HCT116 (cell line): Measurements from ENCODE around the gene CARMIL1. TPM values are rescaled to one million over a fixed set of nuclear protein-coding genes. Genes with fewer than 3 reads are reported as not detected.

Source experiments
- ATAC-seq: fragments of 200-7000 bp; cut with Tn5 transposase; 2 replicates; pipeline ENCODE4 v1.9.1; 2020; ENCODE audit warnings: mild to moderate bottlenecking, moderate library complexity
- BruUV-seq: library from RNA; stranded (reverse); fragments of 400-500 nt; replicated peaks from 2 replicates; lab custom pipeline; 2021; lab: Mats Ljungman, UMichigan
- CTCF ChIA-PET: fragments of 300-600 bp; sonication (Branson Sonifier 250); formaldehyde crosslinking; loops from one replicate; lab custom pipeline; 2021; ENCODE audit warnings: antibody characterized with exemption; lab: Charles Lee
- POLR2A ChIA-PET: fragments of 300-600, 350-600 bp; sonication (Branson Sonifier 250); formaldehyde crosslinking; loops from one replicate; lab custom pipeline; 2021; ENCODE audit warnings: antibody characterized with exemption; lab: Charles Lee
- RAD21 ChIA-PET, 2 experiments: fragments of 300-600 bp; sonication (Branson Sonifier 250); formaldehyde crosslinking; loops; one replicate each; lab custom pipeline; 2023; ENCODE audit warnings: low total read pairs in 2 of 2; ENCODE audit not compliant: uncharacterized antibody in 2 of 2, unreplicated experiment in 2 of 2, low non-redundant PET in 1 of 2; lab: Charles Lee
- DNase-seq: peaks from one replicate; pipeline ENCODE4 v3.0.0-alpha.2; 2010; ENCODE audit warnings: low read depth, low spot score
- H2AFZ ChIP-seq: fragments of 200-600 bp; shearing (Covaris generic), sonication (generic); 2 replicates; pipeline ENCODE4 v1.6.1; 2017; ENCODE audit warnings: low read depth, mixed run types, mixed read lengths, antibody characterized with exemption, low read length; ENCODE audit not compliant: poor library complexity, severe bottlenecking
- H3K27ac ChIP-seq: 2 replicates; pipeline ENCODE4 v1.5.1; 2012; ENCODE audit warnings: low read depth, low read length
- H3K27me3 ChIP-seq: fragments of 200-600 bp; sonication (generic); 2 replicates; pipeline ENCODE4 v1.6.1; 2016; ENCODE audit warnings: mixed run types, low read length, mixed read lengths; ENCODE audit not compliant: insufficient read depth
- H3K36me3 ChIP-seq, 2 experiments: fragments of 200-500 bp in 1 of 2; fragments of 200-600 bp in 1 of 2; sonication (Bioruptor generic) in 1 of 2; sonication (generic) in 1 of 2; 2 replicates each; pipeline versions ENCODE4 v1.5.1 to v1.6.1; 2014 to 2016; ENCODE audit warnings: low read length in 2 of 2, inconsistent platforms in 1 of 2, mixed read lengths in 1 of 2, mixed run types in 1 of 2; ENCODE audit not compliant: insufficient read depth in 2 of 2, control insufficient read depth in 1 of 2
- H3K4me1 ChIP-seq, 2 experiments: fragments of 200-600 bp in 1 of 2; sonication (generic) in 1 of 2; 2 replicates each; pipeline versions ENCODE4 v1.5.1 to v1.6.1; 2012 to 2017; ENCODE audit warnings: low read length in 2 of 2, inconsistent platforms in 1 of 2, mild to moderate bottlenecking in 1 of 2, mixed read lengths in 1 of 2, mixed run types in 1 of 2, moderate library complexity in 1 of 2; ENCODE audit not compliant: insufficient read depth in 2 of 2, control insufficient read depth in 1 of 2
- H3K4me2 ChIP-seq: fragments of 200-600 bp; sonication (generic); 2 replicates; pipeline ENCODE4 v1.6.1; 2017; ENCODE audit warnings: mixed run types, low read length, mixed read lengths
- H3K4me3 ChIP-seq, 2 experiments: fragments of 200-600 bp in 1 of 2; sonication (generic) in 1 of 2; replicated peaks in 1 of 2; 2 replicates each; pipeline ENCODE4 v1.5.1; 2011 to 2016; ENCODE audit warnings: low read length in 2 of 2, control low read depth in 1 of 2, low read depth in 1 of 2, mild to moderate bottlenecking in 1 of 2, mixed read lengths in 1 of 2, mixed run types in 1 of 2
- H3K79me2 ChIP-seq: fragments of 200-600 bp; sonication (generic); 2 replicates; pipeline ENCODE4 v1.6.1; 2017; ENCODE audit warnings: mild to moderate bottlenecking, mixed run types, low read length, moderate library complexity, mixed read lengths; ENCODE audit not compliant: insufficient read depth
- H3K9ac ChIP-seq: fragments of 200-600 bp; sonication (generic); 2 replicates; pipeline ENCODE4 v1.6.1; 2016; ENCODE audit warnings: low read length, mixed read lengths
- H3K9me2 ChIP-seq: fragments of 200-600 bp; sonication (generic), shearing (Covaris generic); 2 replicates; pipeline ENCODE4 v1.6.1; 2017; ENCODE audit warnings: mixed run types, mild to moderate bottlenecking, moderate library complexity; ENCODE audit not compliant: insufficient read depth
- H3K9me3 ChIP-seq, 2 experiments: fragments of 200-500 bp in 1 of 2; fragments of 200-600 bp in 1 of 2; sonication (Bioruptor generic) in 1 of 2; sonication (generic) in 1 of 2; 2 replicates each; pipeline ENCODE4 v1.6.1; 2014 to 2017; ENCODE audit warnings: low read length in 2 of 2, mixed read lengths in 2 of 2, inconsistent platforms in 1 of 2, low read depth in 1 of 2, mild to moderate bottlenecking in 1 of 2, mixed run types in 1 of 2, moderate library complexity in 1 of 2; ENCODE audit not compliant: control insufficient read depth in 1 of 2, insufficient read depth in 1 of 2
- H4K20me1 ChIP-seq: fragments of 200-600 bp; sonication (generic), shearing (Covaris generic); 2 replicates; pipeline ENCODE4 v1.6.1; 2017; ENCODE audit warnings: mixed run types, mild to moderate bottlenecking, moderate library complexity; ENCODE audit not compliant: insufficient read depth
- CEBPB ChIP-seq: IDR thresholded peaks from 2 replicates; pipeline ENCODE4 v1.6.1; 2012; ENCODE audit warnings: low read depth
- ELF1 ChIP-seq: IDR thresholded peaks from 2 replicates; pipeline ENCODE4 v1.6.1; 2012; ENCODE audit warnings: low read depth, borderline replicate concordance
- EZH2 ChIP-seq: fragments of 200-600 bp; sonication (generic); IDR thresholded peaks from 2 replicates; pipeline ENCODE4 v1.6.1; 2017; ENCODE audit warnings: antibody characterized with exemption, mixed run types
- FOSL1 ChIP-seq: IDR thresholded peaks from 2 replicates; pipeline ENCODE4 v1.6.1; 2012; ENCODE audit warnings: low read depth
- JUND ChIP-seq: IDR thresholded peaks from 2 replicates; pipeline ENCODE4 v1.6.1; 2012
- POLR2A ChIP-seq: IDR thresholded peaks from 2 replicates; pipeline ENCODE4 v1.7.0; 2011; ENCODE audit warnings: borderline replicate concordance; ENCODE audit not compliant: insufficient read depth, insufficient read length; ENCODE audit errors: extremely low read depth
- SP1 ChIP-seq: IDR thresholded peaks from 2 replicates; pipeline ENCODE4 v1.6.1; 2012; ENCODE audit warnings: low read depth
- TCF7L2 ChIP-seq: IDR thresholded peaks from 2 replicates; pipeline ENCODE4 v1.7.0; 2011; ENCODE audit warnings: borderline replicate concordance, inconsistent platforms; ENCODE audit not compliant: insufficient read depth, insufficient read length; ENCODE audit errors: extremely low read depth
- ZFX ChIP-seq: fragments of 450-650 bp; IDR thresholded peaks from 2 replicates; pipeline ENCODE4 v1.6.1; 2017
- ZNF274 ChIP-seq: fragments of 200-500 bp; sonication (Bioruptor generic); IDR thresholded peaks from 2 replicates; pipeline ENCODE4 v1.6.1; 2014; ENCODE audit warnings: mild to moderate bottlenecking, low read depth, low read length, inconsistent platforms
- intact Hi-C: fragments of 100-400 bp; cut with micrococcal nuclease; formaldehyde crosslinking; loops from 2 replicates; pipeline ENCODE4 v1.10.0; 2022
- total RNA-seq: library from RNA; stranded (reverse); gene quantifications from one replicate; pipeline ENCODE4 v1.2.1, GENCODE V29; 2021; ENCODE audit not compliant: unreplicated experiment
- TF ChIP-seq, protein P1 (sequence below): IDR thresholded peaks from 2 replicates; pipeline ENCODE4 v1.6.1; 2011; ENCODE audit warnings: mild to moderate bottlenecking, low read length, moderate library complexity; ENCODE audit not compliant: insufficient replicate concordance; ENCODE audit errors: extremely low read depth

CARMIL1 gene
- total RNA-seq, 1 experiment from 2014 or later: 21.7 TPM

DNA sequence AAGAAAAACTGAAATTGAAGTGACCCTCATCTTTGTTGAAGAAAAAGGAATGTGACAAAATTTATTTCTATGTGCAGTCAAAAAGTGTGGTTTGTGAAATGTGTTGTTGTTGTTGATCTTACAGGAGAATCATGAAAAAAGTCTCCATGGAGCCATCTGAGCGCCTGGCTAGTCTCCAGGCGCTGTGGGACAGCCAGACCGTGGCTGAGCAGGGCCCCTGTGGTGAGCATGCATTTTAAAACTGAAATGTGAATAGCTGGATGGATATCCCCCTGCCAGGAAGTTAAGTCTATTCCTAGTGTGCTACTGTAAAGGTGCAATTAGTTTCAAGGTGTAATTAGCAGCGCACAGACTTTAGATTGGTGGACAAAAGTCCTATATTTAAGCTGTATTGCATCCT, 170.6 kb downstream of the CARMIL1 start:
- H3K27ac ChIP-seq: no peak overlapping the region
- H3K4me2 ChIP-seq: no peak overlapping the region
- no peaks in the 10 kb centered on the region for H3K27me3 ChIP-seq
- TF ChIP-seq FOSL1 (no peak), TCF7L2 (no peak), ELF1 (no peak), JUND (no peak), POLR2A (no peak), ZFX (no peak)
- POLR2A ChIA-PET: no interaction called here
- intact Hi-C loops: no loop called here
- H3K9ac ChIP-seq: no peak overlapping the region
- 0 out of 4 replicates have a peak, but pooled peaks cover 0 to 3% of the 10 kb centered on the region in 2 experiments for H3K9me3 ChIP-seq
- BruUV-seq: no TSS peak
- ATAC-seq (no peak), DNase-seq (no peak)
- H2AFZ ChIP-seq: no peak overlapping the region
- H3K79me2 ChIP-seq: no peaks in the 10 kb centered on the region
- CTCF ChIA-PET: no interaction called here
- no peaks in the 10 kb centered on the region for H3K36me3 ChIP-seq
- no peaks in the 10 kb centered on the region for H3K4me1 ChIP-seq
- RAD21 ChIA-PET: no interaction called here
- H3K9me2 ChIP-seq: no peaks in the 10 kb centered on the region
- H4K20me1 ChIP-seq: no peaks in the 10 kb centered on the region
- H3K4me3 ChIP-seq: no peak overlapping the region

- no peak overlapping the region for H3K4me3 ChIP-seq
- DNase-seq (no peak), ATAC-seq (no peak)
- no TSS peak for BruUV-seq
- H3K27ac ChIP-seq: no peak overlapping the region
- no peak for TF ChIP-seq ELF1
- TF ChIP-seq SP1: no peak
- TF ChIP-seq EZH2: no peak
- TF ChIP-seq FOSL1: no peak
- TF ChIP-seq CEBPB: no peak
- no peak for TF ChIP-seq ZNF274
- TF ChIP-seq, protein P1, sequence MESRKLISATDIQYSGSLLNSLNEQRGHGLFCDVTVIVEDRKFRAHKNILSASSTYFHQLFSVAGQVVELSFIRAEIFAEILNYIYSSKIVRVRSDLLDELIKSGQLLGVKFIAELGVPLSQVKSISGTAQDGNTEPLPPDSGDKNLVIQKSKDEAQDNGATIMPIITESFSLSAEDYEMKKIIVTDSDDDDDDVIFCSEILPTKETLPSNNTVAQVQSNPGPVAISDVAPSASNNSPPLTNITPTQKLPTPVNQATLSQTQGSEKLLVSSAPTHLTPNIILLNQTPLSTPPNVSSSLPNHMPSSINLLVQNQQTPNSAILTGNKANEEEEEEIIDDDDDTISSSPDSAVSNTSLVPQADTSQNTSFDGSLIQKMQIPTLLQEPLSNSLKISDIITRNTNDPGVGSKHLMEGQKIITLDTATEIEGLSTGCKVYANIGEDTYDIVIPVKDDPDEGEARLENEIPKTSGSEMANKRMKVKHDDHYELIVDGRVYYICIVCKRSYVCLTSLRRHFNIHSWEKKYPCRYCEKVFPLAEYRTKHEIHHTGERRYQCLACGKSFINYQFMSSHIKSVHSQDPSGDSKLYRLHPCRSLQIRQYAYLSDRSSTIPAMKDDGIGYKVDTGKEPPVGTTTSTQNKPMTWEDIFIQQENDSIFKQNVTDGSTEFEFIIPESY: no peak
- no peaks in the 10 kb centered on the region for H3K36me3 ChIP-seq
- no peaks in the 10 kb centered on the region for H3K4me1 ChIP-seq
- H4K20me1 ChIP-seq: no peaks in the 10 kb centered on the region
- no peaks in the 10 kb centered on the region for H3K27me3 ChIP-seq
- POLR2A ChIA-PET: no interaction called here
- RAD21 ChIA-PET: no interaction called here
- no peak overlapping the region for H3K9ac ChIP-seq
- intact Hi-C loops: no loop called here
- H3K9me3 ChIP-seq: 0 out of 4 replicates have a peak, but pooled peaks cover 0 to 3% of the 10 kb centered on the region in 2 experiments
- H2AFZ ChIP-seq: no peak overlapping the region
- H3K79me2 ChIP-seq: no peaks in the 10 kb centered on the region
- H3K4me2 ChIP-seq: no peak overlapping the region
- CTCF ChIA-PET: no interaction called here
- H3K9me2 ChIP-seq: no peaks in the 10 kb centered on the region
These were observed 171.5 kb downstream of the CARMIL1 start for GRCh38 chr6:25450469-25451198.
